Prostate gland (tissue), 2 donors: ENCODE data around the gene STAB2.

Experiments used
- CTCF ChIP-seq, 4 experiments: fragments of 200-600 bp in 2 of 4; fragments of 450-650 bp in 2 of 4; sonication (generic) in 2 of 4; IDR thresholded peaks; 1 replicate in 3 of 4; 2 replicates in 1 of 4; pipeline ENCODE4 v1.5.1; 2016 to 2019; ENCODE audit warnings: antibody characterized with exemption in 4 of 4, mild to moderate bottlenecking in 2 of 4, moderate library complexity in 2 of 4
- POLR2A ChIP-seq: fragments of 450-650 bp; IDR thresholded peaks from one replicate; pipeline ENCODE4 v1.6.1; 2016; ENCODE audit warnings: antibody characterized with exemption, mild to moderate bottlenecking
- POLR2AphosphoS5 ChIP-seq: sonication (generic); formaldehyde crosslinking; IDR thresholded peaks from one replicate; pipeline ENCODE4 v1.6.1; 2017; ENCODE audit warnings: antibody characterized with exemption

GRCh38 chr12:103725398-103725797, 138.3 kb downstream of the STAB2 start:
- TF ChIP-seq CTCF (IDR thresholded peaks at IDR 0.05): no peak
- TF ChIP-seq POLR2A: no peak
- TF ChIP-seq POLR2AphosphoS5: no peak
